ENCODE measurements around the gene COL4A2. TPM values are rescaled to one million over a fixed set of nuclear protein-coding genes. Genes with fewer than 3 reads are reported as not detected.

The COL4A2 gene
- total RNA-seq, 1 experiment from 2014 or later, result 74.5 TPM

GRCh38 chr13:110422913-110423688, 116.0 kb downstream of the COL4A2 start:
- Histone ChIP-seq H4K20me1 (ENCODE audit: low read length) (no peaks in the 10 kb centered on the region), H3K9me3 (ENCODE audit: low read length) (no peaks in the 10 kb centered on the region), H3K79me2 (ENCODE audit: low read length) (no peaks in the 10 kb centered on the region), H3K4me1 (ENCODE audit: insufficient read depth, low read length) (no peaks in the 10 kb centered on the region), H3K9ac (ENCODE audit: low read length) (no peak overlapping the region), H3K27ac (ENCODE audit: low read length) (no peak overlapping the region), H3K27me3 (ENCODE audit: low read length) (no peaks in the 10 kb centered on the region), H3K9me2 (replicated peaks; ENCODE audit: low read length) (no peaks in the 10 kb centered on the region), H3K4me2 (ENCODE audit: low read length) (no peak overlapping the region), H3K4me3 (ENCODE audit: low read length) (no peak overlapping the region), H3K36me3 (ENCODE audit: low read depth, low read length) (no peaks in the 10 kb centered on the region), H2AFZ (ENCODE audit: low read length) (no peak overlapping the region), H3F3A (ENCODE audit: low read length, unreplicated experiment) (no peaks in the 10 kb centered on the region)
- TF ChIP-seq EZH2phosphoT487 (IDR thresholded peaks at IDR 0.05; ENCODE audit: borderline replicate concordance, low read length) (no peak), EZH2 (IDR thresholded peaks at IDR 0.05; ENCODE audit: low read length, unreplicated experiment) (no peak), CTCF (conservative IDR thresholded peaks at IDR 0.05; ENCODE audit: low read depth, low read length) (no peak)
- DNase-seq (no peak), ATAC-seq (no peak)
- intact Hi-C loops (cut with micrococcal nuclease), result no loop called here
- ChIA-PET CTCF (no interaction called here), POLR2A (ENCODE audit: unreplicated experiment) (no interaction called here)
- no TSS peak for BruUV-seq (replicated peaks)

GRCh38 chr13:110423689-110424302, 116.7 kb downstream of the COL4A2 start:
- no peaks in the 10 kb centered on the region for H3F3A ChIP-seq (ENCODE audit: low read length, unreplicated experiment)
- DNase-seq, result no peak
- no TSS peak for BruUV-seq (replicated peaks)
- no peaks in the 10 kb centered on the region for H3K4me1 ChIP-seq (ENCODE audit: insufficient read depth, low read length)
- no peaks in the 10 kb centered on the region for H3K79me2 ChIP-seq (ENCODE audit: low read length)
- H3K9me3 ChIP-seq (ENCODE audit: low read length), result no peaks in the 10 kb centered on the region
- H3K27ac ChIP-seq (ENCODE audit: low read length), result no peak overlapping the region
- no peak overlapping the region for H3K4me2 ChIP-seq (ENCODE audit: low read length)
- H2AFZ ChIP-seq (ENCODE audit: low read length), result no peak overlapping the region
- ChIA-PET CTCF (no interaction called here), POLR2A (ENCODE audit: unreplicated experiment) (no interaction called here)
- no peak for TF ChIP-seq CTCF (conservative IDR thresholded peaks at IDR 0.05; ENCODE audit: low read depth, low read length)
- no peak for TF ChIP-seq EZH2phosphoT487 (IDR thresholded peaks at IDR 0.05; ENCODE audit: borderline replicate concordance, low read length)
- TF ChIP-seq EZH2 (IDR thresholded peaks at IDR 0.05; ENCODE audit: low read length, unreplicated experiment), result no peak
- no peak for ATAC-seq
- intact Hi-C loops (cut with micrococcal nuclease), result no loop called here
- no peaks in the 10 kb centered on the region for H4K20me1 ChIP-seq (ENCODE audit: low read length)
- no peaks in the 10 kb centered on the region for H3K9me2 ChIP-seq (replicated peaks; ENCODE audit: low read length)
- no peak overlapping the region for H3K4me3 ChIP-seq (ENCODE audit: low read length)
- no peaks in the 10 kb centered on the region for H3K36me3 ChIP-seq (ENCODE audit: low read depth, low read length)
- H3K9ac ChIP-seq (ENCODE audit: low read length), result no peak overlapping the region
- H3K27me3 ChIP-seq (ENCODE audit: low read length), result no peaks in the 10 kb centered on the region
